ENCODE results near the gene SMIM36. TPM values are rescaled to one million over a fixed set of nuclear protein-coding genes. Genes with fewer than 3 reads are reported as not detected.
"Not testable (repeated sequence)": the region's sequence is repeated elsewhere in the genome, so short reads cannot be mapped to it uniquely, and the experiment has no call there.

Gene SMIM36
- total RNA-seq, 1 donor from 2014 or later = not detected

DNA sequence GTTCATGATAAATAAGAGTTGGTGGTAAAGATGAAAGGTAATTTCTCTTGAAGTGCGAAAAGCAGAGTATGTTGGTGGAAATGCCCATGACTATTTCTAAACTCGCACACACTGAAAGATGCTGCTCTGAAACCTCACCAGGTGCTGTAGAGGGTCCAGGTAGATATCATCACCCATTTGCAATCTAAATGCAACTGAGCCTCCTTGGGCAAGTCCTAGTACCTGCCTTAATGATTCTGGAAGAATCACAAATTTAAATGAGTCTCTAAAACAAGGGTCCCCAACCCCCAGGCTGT, 83.7 kb downstream of the SMIM36 start:
- H3K27ac Mint-ChIP-seq = no peak overlapping the region
- H3K9me3 Mint-ChIP-seq = no peaks in the 10 kb centered on the region
- H3K36me3 Mint-ChIP-seq = no peaks in the 10 kb centered on the region
- H3K4me1 Mint-ChIP-seq = peaks cover 33% of the 10 kb centered on the region
- H3K4me3 Mint-ChIP-seq = no peak overlapping the region
- no peak for TF ChIP-seq CTCF (IDR thresholded peaks at IDR 0.05; ENCODE audit: unreplicated experiment)
- H3K27me3 Mint-ChIP-seq (ENCODE audit: low read depth) = peaks cover 1% of the 10 kb centered on the region
- DNase-seq (ENCODE audit: low spot score in 2 of 2, unreplicated experiment in 2 of 2) = no peak

DNA sequence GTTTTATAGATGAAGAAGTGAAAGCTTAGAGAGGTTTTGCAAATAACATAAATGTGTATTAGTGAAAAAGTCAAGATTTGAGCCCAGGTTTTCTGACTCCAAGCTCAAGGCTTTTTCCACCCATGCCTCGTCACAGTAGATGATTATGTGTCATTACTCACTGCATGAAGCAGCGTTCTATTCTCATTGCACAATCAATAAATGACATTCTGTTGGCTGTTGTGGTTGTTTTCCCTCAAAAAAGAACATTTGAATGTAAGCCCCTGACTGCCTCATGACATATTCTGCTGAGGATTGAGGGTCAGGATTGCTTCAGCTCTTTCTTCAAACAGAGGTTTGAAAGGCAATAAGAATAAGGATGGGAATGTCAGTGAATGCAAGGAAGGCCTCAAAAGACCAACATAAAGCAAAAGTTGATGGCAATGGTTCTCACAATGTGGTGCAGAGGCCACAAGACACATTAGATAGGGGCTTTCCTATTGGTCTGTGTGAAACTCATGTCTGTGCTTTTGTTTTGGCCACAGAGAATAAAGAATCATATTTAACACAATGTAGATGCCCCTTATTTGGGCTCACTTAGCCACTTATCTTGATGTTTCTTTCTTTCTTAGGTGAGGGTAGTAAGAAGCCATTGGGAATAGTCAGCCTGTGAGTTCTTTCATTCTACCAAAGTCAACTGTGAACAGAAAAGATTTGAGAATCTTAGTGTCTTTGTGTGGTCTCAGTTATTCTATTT, 84.2 kb downstream of the SMIM36 start:
- Mint-ChIP-seq H3K27ac (no peak overlapping the region), H3K4me3 (no peak overlapping the region), H3K36me3 (no peaks in the 10 kb centered on the region), H3K9me3 (no peaks in the 10 kb centered on the region), H3K27me3 (ENCODE audit: low read depth) (peaks cover 1% of the 10 kb centered on the region), H3K4me1 (peaks cover 31% of the 10 kb centered on the region)
- TF ChIP-seq CTCF (IDR thresholded peaks at IDR 0.05; ENCODE audit: unreplicated experiment) = no peak
- DNase-seq (ENCODE audit: low spot score in 2 of 2, unreplicated experiment in 2 of 2) = no peak

DNA sequence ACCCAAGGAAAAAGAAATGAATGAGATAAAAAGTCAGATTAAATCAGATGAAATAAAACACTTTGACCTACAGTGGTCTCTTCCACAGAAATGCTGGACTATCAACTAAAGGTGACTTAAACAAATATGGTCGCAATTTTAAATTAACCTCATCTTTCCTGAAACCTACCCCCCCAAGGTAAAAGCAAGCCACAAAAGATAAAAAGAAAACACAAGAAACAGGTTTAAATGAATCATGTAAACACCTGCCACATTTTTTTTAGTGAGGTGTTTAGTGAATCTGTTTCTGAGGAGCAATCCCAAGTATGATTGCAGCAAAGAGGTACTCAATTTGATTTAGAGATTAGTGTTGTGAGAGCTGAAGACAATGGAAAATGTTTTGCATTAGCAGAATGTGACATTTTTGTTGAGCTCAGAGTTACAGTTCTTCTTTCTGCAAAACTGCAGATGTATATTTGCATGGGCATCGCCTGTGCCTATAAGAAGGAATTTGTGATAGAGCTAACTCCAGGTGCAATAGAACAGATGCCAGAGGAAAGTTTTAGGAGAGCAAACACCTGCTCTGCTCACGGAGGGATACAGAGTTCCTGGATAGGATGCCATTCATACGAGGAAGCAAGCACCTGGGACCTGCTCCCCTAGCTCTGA, 86.2 kb downstream of the SMIM36 start:
- Mint-ChIP-seq H3K4me1 (peaks cover 28% of the 10 kb centered on the region), H3K36me3 (no peaks in the 10 kb centered on the region), H3K27ac (no peak overlapping the region), H3K27me3 (ENCODE audit: low read depth) (peaks cover 1% of the 10 kb centered on the region), H3K4me3 (no peak overlapping the region), H3K9me3 (no peaks in the 10 kb centered on the region)
- TF ChIP-seq CTCF (IDR thresholded peaks at IDR 0.05; ENCODE audit: unreplicated experiment) = no peak
- DNase-seq (ENCODE audit: low spot score in 2 of 2, unreplicated experiment in 2 of 2) = no peak

DNA sequence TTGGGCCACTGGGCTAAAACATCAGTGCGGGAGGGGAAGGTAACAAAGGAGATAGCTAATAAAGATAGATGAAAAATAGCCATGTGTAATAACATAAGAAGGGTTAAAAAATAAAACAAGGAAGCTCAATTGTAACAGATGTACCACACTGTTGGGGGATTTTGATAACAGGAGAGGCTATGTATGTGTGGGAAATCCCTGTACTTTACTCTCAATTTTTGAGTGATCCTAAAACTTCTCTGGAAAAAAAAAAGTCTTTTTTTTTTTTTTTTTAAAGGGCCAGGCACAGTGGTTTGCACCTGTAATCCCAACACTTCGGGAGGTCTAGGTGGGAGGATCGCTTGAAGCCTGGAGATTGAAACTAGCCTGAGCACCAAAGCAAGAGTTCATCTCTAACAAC, 87.7 kb downstream of the SMIM36 start:
- Mint-ChIP-seq H3K4me3 (peak overlapping the region; percentile 45), H3K4me1 (peaks cover 38% of the 10 kb centered on the region)
- no peak for DNase-seq (ENCODE audit: low spot score in 2 of 2, unreplicated experiment in 2 of 2)

DNA sequence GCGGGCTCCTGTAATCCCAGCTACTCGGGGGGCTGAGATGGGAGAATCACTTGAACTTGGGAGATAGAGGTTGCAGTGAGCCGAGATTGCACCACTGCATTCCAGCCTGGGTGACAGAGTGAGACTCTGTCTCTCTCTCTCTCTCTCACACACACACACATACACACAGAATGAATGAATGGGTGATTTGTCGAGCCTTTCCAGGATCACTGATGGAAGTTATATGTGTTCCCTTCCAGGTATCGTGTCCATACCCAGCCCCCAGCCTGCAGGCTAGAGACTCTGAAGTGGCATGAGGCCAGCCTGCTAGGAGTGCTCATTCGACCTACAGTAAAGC, 88.5 kb downstream of the SMIM36 start:
- not testable (repeated sequence) for DNase-seq (ENCODE audit: low spot score in 2 of 2, unreplicated experiment in 2 of 2); H3K27ac Mint-ChIP-seq; H3K36me3 Mint-ChIP-seq; H3K27me3 Mint-ChIP-seq (ENCODE audit: low read depth); H3K9me3 Mint-ChIP-seq
- peaks cover 38% of the 10 kb centered on the region for H3K4me1 Mint-ChIP-seq
- H3K4me3 Mint-ChIP-seq = peak overlapping the region; percentile 45

More for the DNA sequence above, 87.7 kb downstream of the SMIM36 start:
- H3K9me3 Mint-ChIP-seq = no peaks in the 10 kb centered on the region
- H3K27me3 Mint-ChIP-seq (ENCODE audit: low read depth) = peaks cover 1% of the 10 kb centered on the region
- peaks cover 3% of the 10 kb centered on the region for H3K36me3 Mint-ChIP-seq
- peak overlapping the region; percentile 48 for H3K27ac Mint-ChIP-seq
- TF ChIP-seq CTCF (IDR thresholded peaks at IDR 0.05; ENCODE audit: unreplicated experiment) = no peak

DNA sequence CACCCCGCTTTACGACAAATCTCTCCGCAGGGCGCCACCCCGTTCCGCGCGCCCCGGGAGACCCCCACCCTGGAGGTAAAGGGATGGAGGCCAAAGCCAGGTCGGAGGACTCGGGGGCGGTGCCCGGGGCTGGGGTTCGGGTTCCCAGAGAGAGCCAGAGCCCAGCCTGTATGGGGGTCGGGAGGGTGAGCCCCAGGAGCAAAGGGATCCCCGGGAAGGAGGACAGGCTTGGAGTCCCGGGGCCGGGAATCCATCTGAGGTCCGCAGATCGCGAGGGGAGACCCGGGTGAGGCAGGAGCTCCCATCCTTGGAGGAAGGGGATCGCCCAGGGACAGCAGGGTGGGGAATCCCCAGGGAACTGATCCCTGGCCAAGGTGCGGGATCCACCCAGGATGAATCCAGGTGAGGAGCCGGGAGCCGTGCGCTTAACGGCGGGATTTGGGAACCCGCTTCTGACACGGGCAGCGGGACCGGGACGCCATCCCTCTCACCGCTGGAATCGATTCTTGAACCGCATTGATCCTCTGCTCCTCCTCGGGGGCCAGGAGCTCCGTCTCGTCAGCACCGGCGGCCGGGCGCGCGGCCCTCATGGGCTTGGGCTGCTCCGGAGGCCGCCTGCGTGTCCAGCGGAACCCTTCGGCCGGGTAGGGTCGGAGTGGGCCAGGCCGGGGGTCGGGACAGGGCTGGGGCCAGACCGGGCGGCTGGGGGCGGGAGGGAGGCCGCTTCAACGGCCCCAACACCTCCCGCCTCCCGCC, 89.9 kb downstream of the SMIM36 start, which contains the start of gene MMD:
MMD (minus strand) TSS at position 657 of the 756 bp plus-strand sequence; CDS start at position 517, 140 bp downstream.
- Mint-ChIP-seq H3K27ac (peak within 1 kb of the TSS; percentile 80), H3K4me1 (peaks cover 30% of the 10 kb centered on the region), H3K27me3 (ENCODE audit: low read depth) (peaks cover 1% of the 10 kb centered on the region), H3K36me3 (peaks cover 17% of the 10 kb centered on the region), H3K4me3 (peak within 1 kb of the TSS; percentile 83), H3K9me3 (peaks cover 15% of the 10 kb centered on the region)
- peak; percentile 19 to 57 for DNase-seq (ENCODE audit: low spot score in 2 of 2, unreplicated experiment in 2 of 2)
- no peak for TF ChIP-seq CTCF (IDR thresholded peaks at IDR 0.05; ENCODE audit: unreplicated experiment)
